OCI-LY1 (cell line): ENCODE data around the gene TNFRSF14.

Experiments used
- EZH2 ChIP-seq: fragments of 200-600 bp; sonication (generic), shearing (Covaris generic); IDR thresholded peaks from 2 replicates; pipeline ENCODE4 v1.8.0; 2017; ENCODE audit warnings: borderline replicate concordance, mixed run types, mild to moderate bottlenecking, antibody characterized with exemption, low read length, moderate library complexity, mixed read lengths
- TF ChIP-seq, protein P1 (sequence below): fragments of 200-600 bp; sonication (generic), shearing (Covaris generic); IDR thresholded peaks from 2 replicates; pipeline ENCODE4 v1.5.1; 2017; ENCODE audit warnings: mild to moderate bottlenecking, antibody characterized with exemption, low read length, moderate library complexity, mixed read lengths

DNA sequence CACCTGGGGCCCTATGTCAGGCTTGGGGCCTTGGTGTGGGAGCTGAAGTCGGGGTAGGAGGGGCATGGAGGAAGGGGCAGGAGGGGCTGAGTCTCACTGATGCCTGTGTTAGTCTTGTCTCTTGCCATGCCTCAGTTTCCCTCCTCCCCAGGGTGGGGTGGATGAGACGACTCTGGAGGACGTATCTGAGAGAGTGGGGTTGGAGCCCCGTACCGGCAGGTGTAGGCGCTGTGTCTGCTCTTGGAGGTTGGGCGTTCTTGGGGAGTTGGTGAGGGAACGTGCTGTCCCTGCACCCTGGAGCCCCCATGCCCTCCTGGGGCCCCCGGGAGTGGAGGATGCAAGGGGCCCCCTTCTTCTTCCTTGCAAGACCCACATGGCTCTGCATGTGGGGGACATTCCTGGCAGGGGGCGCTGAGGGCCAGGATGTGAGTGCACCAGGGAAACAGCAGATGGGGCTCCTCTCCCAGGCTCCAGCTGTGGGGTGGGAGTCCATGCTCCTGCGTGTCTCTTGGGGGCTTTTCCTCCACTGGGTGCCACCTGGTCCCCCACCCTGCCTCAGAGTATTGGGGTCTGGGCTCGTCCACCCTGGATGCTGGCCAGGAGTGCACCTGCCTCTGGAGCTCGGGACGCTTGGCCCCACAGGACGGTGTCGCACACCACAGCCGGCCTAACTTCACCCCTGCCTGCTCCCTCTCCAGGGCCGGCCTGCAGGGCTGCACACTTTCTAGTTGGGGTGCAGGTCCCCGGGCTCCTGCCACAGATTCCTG, 1.4 kb upstream of the TNFRSF14 start:
- TF ChIP-seq, protein P1, sequence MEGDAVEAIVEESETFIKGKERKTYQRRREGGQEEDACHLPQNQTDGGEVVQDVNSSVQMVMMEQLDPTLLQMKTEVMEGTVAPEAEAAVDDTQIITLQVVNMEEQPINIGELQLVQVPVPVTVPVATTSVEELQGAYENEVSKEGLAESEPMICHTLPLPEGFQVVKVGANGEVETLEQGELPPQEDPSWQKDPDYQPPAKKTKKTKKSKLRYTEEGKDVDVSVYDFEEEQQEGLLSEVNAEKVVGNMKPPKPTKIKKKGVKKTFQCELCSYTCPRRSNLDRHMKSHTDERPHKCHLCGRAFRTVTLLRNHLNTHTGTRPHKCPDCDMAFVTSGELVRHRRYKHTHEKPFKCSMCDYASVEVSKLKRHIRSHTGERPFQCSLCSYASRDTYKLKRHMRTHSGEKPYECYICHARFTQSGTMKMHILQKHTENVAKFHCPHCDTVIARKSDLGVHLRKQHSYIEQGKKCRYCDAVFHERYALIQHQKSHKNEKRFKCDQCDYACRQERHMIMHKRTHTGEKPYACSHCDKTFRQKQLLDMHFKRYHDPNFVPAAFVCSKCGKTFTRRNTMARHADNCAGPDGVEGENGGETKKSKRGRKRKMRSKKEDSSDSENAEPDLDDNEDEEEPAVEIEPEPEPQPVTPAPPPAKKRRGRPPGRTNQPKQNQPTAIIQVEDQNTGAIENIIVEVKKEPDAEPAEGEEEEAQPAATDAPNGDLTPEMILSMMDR, result peak; percentile 65
- no peak for TF ChIP-seq EZH2
